Measurements from ENCODE around the gene PRPSAP2. TPM values are rescaled to one million over a fixed set of nuclear protein-coding genes. Genes with fewer than 3 reads are reported as not detected.

Gene PRPSAP2
- total and polyA plus RNA-seq, 2 of the 8 experiments (the other 6 are each of a cell fraction or from before 2014, with no cell fraction given): 28.7 to 50.5 TPM

GRCh38 chr17:18957831-18958230 lies 99.9 kb downstream of the PRPSAP2 start:
- no peak overlapping the region for H3K18ac ChIP-seq (ENCODE audit: extremely low read depth, low read length)
- no peaks in the 10 kb centered on the region for H3K36me3 ChIP-seq (ENCODE audit: control insufficient read depth in 2 of 4, insufficient read depth in 4 of 4, low read length in 3 of 4)
- DNase-seq (ENCODE audit: low read depth in 1 of 2, low spot score in 2 of 2): no peak
- no peak overlapping the region for H3K56ac ChIP-seq (replicated peaks; ENCODE audit: insufficient read length, low read depth, low read length)
- no peak overlapping the region for H3K14ac ChIP-seq (ENCODE audit: insufficient read length)
- no peak overlapping the region for H3K23ac ChIP-seq (ENCODE audit: insufficient read length)
- no peak overlapping the region for H3K27ac ChIP-seq (ENCODE audit: low read depth, low read length)
- H3K27me3 ChIP-seq (replicated peaks in 1 of 4; ENCODE audit: control insufficient read depth in 3 of 4, extremely low read depth in 1 of 4, insufficient read depth in 3 of 4, low read length in 3 of 4): no peaks in the 10 kb centered on the region
- no peak overlapping the region for H2BK15ac ChIP-seq (ENCODE audit: low read length)
- H4K91ac ChIP-seq (replicated peaks; ENCODE audit: insufficient read length, low read length): no peak overlapping the region
- ChIA-PET CTCF (ENCODE audit: partially characterized antibody) (interaction anchor here (1.2 to 4.0 kb wide), 7 partner anchors 9 to 63 kb away, joined by 3 to 49 read pairs (median 4); no protein-coding TSS in a partner anchor), POLR2A (ENCODE audit: partially characterized antibody) (no interaction called here)
- H3K4me3 ChIP-seq (ENCODE audit: extremely low read depth in 1 of 4, insufficient read depth in 2 of 4, low read depth in 3 of 4, low read length in 4 of 4): no peak overlapping the region
- FAIRE-seq: no peak
- H4K20me1 ChIP-seq (replicated peaks in 1 of 2; ENCODE audit: control insufficient read depth in 1 of 2, insufficient read depth in 2 of 2, low read length in 2 of 2): no peaks in the 10 kb centered on the region
- H2BK5ac ChIP-seq (ENCODE audit: low read depth, low read length): no peak overlapping the region
- H3K9ac ChIP-seq (replicated peaks in 1 of 4; ENCODE audit: extremely low read depth in 1 of 4, low read depth in 3 of 4, low read length in 3 of 4): no peak overlapping the region
- no peak overlapping the region for H2BK20ac ChIP-seq (ENCODE audit: low read length)
- no peak overlapping the region for H4K8ac ChIP-seq (ENCODE audit: extremely low read depth, insufficient read depth, low read length)
- no peaks in the 10 kb centered on the region for H3K23me2 ChIP-seq (ENCODE audit: low read depth, low read length)
- H2BK12ac ChIP-seq (ENCODE audit: low read depth, low read length): no peak overlapping the region
- H3K4me1 ChIP-seq (replicated peaks in 1 of 4; ENCODE audit: control insufficient read depth in 3 of 4, insufficient read depth in 4 of 4, low read length in 3 of 4): peaks cover 0 to 5% (median 0%) of the 10 kb centered on the region in 4 experiments; a peak in 1 of 7 replicates
- H2AK5ac ChIP-seq (ENCODE audit: low read depth, low read length): no peak overlapping the region
- no peaks in the 10 kb centered on the region for H3K79me1 ChIP-seq (ENCODE audit: low read depth, low read length)
- WGBS, 2 experiments (ENCODE audit: extremely low coverage in 1 of 2, insufficient coverage in 1 of 2, insufficient read length in 1 of 2, insufficient replicate concordance in 2 of 2, low coverage in 1 of 2, low lambda C conversion rate in 2 of 2, missing lambda C conversion rate in 1 of 2): 90% methylated on average over 4 of the region's 4 CpGs; no CpG with 5 or more reads in 1 of the 2 experiments
- no peaks in the 10 kb centered on the region for H3K79me2 ChIP-seq (ENCODE audit: control insufficient read depth in 1 of 2, insufficient read depth in 2 of 2, low read length in 2 of 2)
- H3K4me2 ChIP-seq (ENCODE audit: insufficient read depth in 1 of 2, low read depth in 2 of 2, low read length in 2 of 2): no peak overlapping the region
- H2BK120ac ChIP-seq (replicated peaks; ENCODE audit: low read depth, low read length): no peak overlapping the region
- no peaks in the 10 kb centered on the region for H3K9me3 ChIP-seq (ENCODE audit: insufficient read depth in 2 of 2, low read depth in 1 of 2, low read length in 1 of 2)
- no peak overlapping the region for H3K4ac ChIP-seq (replicated peaks; ENCODE audit: insufficient read length, low read depth, low read length)
- no peak overlapping the region for H2AFZ ChIP-seq (ENCODE audit: low read length)
- H4K5ac ChIP-seq (ENCODE audit: insufficient read length, low read depth, low read length): no peak overlapping the region
- no peak for TF ChIP-seq CREB1 (IDR thresholded peaks at IDR 0.05)
- no peak for TF ChIP-seq E2F6 (IDR thresholded peaks at IDR 0.05)
- TF ChIP-seq HDAC6 (IDR thresholded peaks at IDR 0.05; ENCODE audit: low read depth, low read length): no peak
- no peak for TF ChIP-seq RNF2 (IDR thresholded peaks at IDR 0.05; ENCODE audit: borderline replicate concordance, low read depth, low read length, missing control alignments, poor library complexity, severe bottlenecking)
- no peak for TF ChIP-seq TAF1 (IDR thresholded peaks at IDR 0.05; ENCODE audit: low read depth, low read length)
- TF ChIP-seq GABPA (IDR thresholded peaks at IDR 0.05; ENCODE audit: borderline replicate concordance, insufficient read depth, low read length): no peak
- no peak for TF ChIP-seq POLR2AphosphoS5 (IDR thresholded peaks at IDR 0.05; ENCODE audit: low read depth, low read length)
- no peak for TF ChIP-seq HDAC2 (IDR thresholded peaks at IDR 0.05; ENCODE audit: borderline replicate concordance in 1 of 2, low read depth in 2 of 2, low read length in 2 of 2)
- no peak for TF ChIP-seq YY1 (IDR thresholded peaks at IDR 0.05; ENCODE audit: low read depth, low read length)
- no peak for TF ChIP-seq ATF3 (IDR thresholded peaks at IDR 0.05; ENCODE audit: insufficient read depth, low read depth, low read length)
- TF ChIP-seq SP4 (IDR thresholded peaks at IDR 0.05; ENCODE audit: low read length): no peak
- no peak for TF ChIP-seq BACH1 (IDR thresholded peaks at IDR 0.05; ENCODE audit: low read length)
- TF ChIP-seq RFX5 (IDR thresholded peaks at IDR 0.05; ENCODE audit: borderline replicate concordance, low read depth, low read length): no peak
- TF ChIP-seq CBX8 (IDR thresholded peaks at IDR 0.05; ENCODE audit: borderline replicate concordance, low read depth, low read length): no peak

Measured in H1 (cell line).